ENCODE results near the gene LCN2. TPM values are rescaled to one million over a fixed set of nuclear protein-coding genes. Genes with fewer than 3 reads are reported as not detected.

Gene LCN2
- total RNA-seq, 1 experiment from 2014 or later, result not detected

DNA sequence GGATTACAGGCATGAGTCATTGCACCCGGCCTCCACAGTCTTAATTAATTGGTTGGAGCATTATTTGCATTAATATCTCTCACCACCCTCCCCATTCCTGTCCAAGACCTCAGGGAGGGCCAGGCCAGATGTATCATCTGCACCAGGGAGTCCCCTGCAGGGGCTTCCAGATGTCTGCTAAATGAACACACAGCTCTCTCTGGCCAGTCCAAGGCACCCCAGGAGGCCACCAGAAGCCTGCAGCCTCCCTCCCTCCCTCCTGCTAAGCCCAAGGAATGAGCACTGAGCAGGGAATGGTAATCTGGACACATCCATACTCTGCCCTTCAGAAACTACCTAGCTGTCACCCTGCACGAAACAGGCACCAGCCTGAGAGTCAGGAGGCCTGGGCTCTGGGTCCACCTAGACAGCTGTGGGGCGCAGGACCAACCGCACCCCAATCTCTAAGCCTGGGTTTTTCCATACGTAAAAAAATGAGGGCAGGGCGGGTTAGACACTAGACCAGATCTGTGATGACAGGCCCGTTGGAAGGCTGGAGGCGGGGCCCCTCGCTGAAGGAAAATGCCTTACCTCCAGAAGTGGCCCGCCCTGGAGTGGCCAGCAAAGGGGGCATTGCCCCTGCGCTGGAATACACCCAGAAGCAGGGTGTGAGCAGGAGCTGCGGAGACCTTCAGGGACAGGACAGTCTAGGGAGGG, 33.8 kb downstream of the LCN2 start:
- no peaks in the 10 kb centered on the region for H3K4me1 ChIP-seq (ENCODE audit: insufficient read depth, low read length, poor library complexity, severe bottlenecking)
- H3K4me3 ChIP-seq (ENCODE audit: low read depth, low read length, poor library complexity, severe bottlenecking), result no peak overlapping the region
- TF ChIP-seq EZH2 (IDR thresholded peaks at IDR 0.05; ENCODE audit: borderline replicate concordance, low read depth, low read length, poor library complexity, severe bottlenecking) (no peak), CTCF (conservative IDR thresholded peaks at IDR 0.05; ENCODE audit: low read depth, low read length) (no peak)
- no TSS peak for BruUV-seq (replicated peaks)
- H3K9me3 ChIP-seq (ENCODE audit: low read depth, low read length, poor library complexity, severe bottlenecking), result no peaks in the 10 kb centered on the region
- H3K27ac ChIP-seq (ENCODE audit: low read depth, low read length, poor library complexity, severe bottlenecking), result no peak overlapping the region
- no peaks in the 10 kb centered on the region for H3K27me3 ChIP-seq (replicated peaks; ENCODE audit: insufficient read depth, low read depth, low read length, poor library complexity)
- ChIA-PET CTCF (no interaction called here), POLR2A (ENCODE audit: low non-redundant PET) (no interaction called here)
- intact Hi-C loops (cut with micrococcal nuclease; ENCODE audit: unreplicated experiment), result no loop called here
- DNase-seq (ENCODE audit: low spot score), result no peak
- H3K36me3 ChIP-seq (ENCODE audit: insufficient read depth, low read length, poor library complexity, severe bottlenecking), result peaks cover 41% of the 10 kb centered on the region

DNA sequence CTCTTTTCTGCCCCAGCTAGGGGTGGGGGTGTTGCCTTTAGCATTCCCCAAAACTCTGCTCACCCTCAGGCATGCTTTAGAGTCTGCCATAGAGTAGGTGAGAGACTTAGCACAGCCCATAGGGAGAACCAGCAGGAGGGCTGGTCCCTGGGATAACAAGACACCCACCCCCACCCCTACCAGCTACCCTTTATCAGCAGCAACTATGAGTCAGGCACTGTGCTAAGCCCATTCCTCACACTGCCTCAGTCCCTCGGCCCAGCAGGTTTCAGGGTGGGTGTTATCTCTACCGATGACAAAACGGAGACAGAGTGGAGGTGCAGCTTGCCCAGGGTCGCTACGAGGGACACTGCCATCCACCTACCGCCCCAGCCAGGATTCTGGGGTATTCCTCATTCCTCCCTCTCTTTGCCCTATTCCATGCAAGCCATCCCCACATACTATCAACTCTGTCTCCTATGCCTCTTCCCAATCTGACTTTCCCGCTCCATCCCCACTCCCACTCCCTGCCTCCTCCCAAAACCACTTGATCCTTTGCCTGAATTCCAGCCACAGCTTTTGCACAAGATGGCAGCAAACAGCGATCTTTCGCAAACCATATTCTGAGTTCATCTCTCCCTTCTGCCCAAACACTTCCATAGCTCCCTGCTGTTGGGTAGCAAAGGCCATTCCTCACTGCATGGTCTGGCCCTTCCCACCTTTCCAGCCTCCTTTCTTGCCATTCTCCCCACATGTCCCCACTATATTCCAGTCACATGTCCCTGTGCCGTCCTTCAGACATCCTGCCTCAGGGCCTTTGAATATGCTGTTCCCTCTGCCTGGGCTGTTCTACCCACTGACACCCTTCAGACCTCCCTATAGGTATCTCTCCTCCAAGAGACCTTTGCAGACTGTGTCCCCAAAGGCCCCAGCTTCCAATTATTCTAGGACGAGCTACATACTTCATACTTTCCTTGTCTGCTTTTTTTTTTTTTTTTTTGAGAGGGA, 37.0 kb downstream of the LCN2 start:
- intact Hi-C loops (cut with micrococcal nuclease; ENCODE audit: unreplicated experiment), result no loop called here
- H3K27ac ChIP-seq (ENCODE audit: low read depth, low read length, poor library complexity, severe bottlenecking), result no peak overlapping the region
- ChIA-PET POLR2A (ENCODE audit: low non-redundant PET) (no interaction called here), CTCF (no interaction called here)
- TF ChIP-seq CTCF (conservative IDR thresholded peaks at IDR 0.05; ENCODE audit: low read depth, low read length) (no peak), EZH2 (IDR thresholded peaks at IDR 0.05; ENCODE audit: borderline replicate concordance, low read depth, low read length, poor library complexity, severe bottlenecking) (no peak)
- H3K27me3 ChIP-seq (replicated peaks; ENCODE audit: insufficient read depth, low read depth, low read length, poor library complexity), result no peaks in the 10 kb centered on the region
- BruUV-seq (replicated peaks), result no TSS peak
- H3K36me3 ChIP-seq (ENCODE audit: insufficient read depth, low read length, poor library complexity, severe bottlenecking), result peaks cover 31% of the 10 kb centered on the region
- peaks cover 8% of the 10 kb centered on the region for H3K4me1 ChIP-seq (ENCODE audit: insufficient read depth, low read length, poor library complexity, severe bottlenecking)
- no peak overlapping the region for H3K4me3 ChIP-seq (ENCODE audit: low read depth, low read length, poor library complexity, severe bottlenecking)
- no peaks in the 10 kb centered on the region for H3K9me3 ChIP-seq (ENCODE audit: low read depth, low read length, poor library complexity, severe bottlenecking)
- no peak for DNase-seq (ENCODE audit: low spot score)

- Histone ChIP-seq H3K27me3 (replicated peaks; ENCODE audit: insufficient read depth, low read depth, low read length, poor library complexity) (no peaks in the 10 kb centered on the region), H3K9me3 (ENCODE audit: low read depth, low read length, poor library complexity, severe bottlenecking) (no peaks in the 10 kb centered on the region), H3K36me3 (ENCODE audit: insufficient read depth, low read length, poor library complexity, severe bottlenecking) (peaks cover 31% of the 10 kb centered on the region), H3K4me1 (ENCODE audit: insufficient read depth, low read length, poor library complexity, severe bottlenecking) (peaks cover 16% of the 10 kb centered on the region), H3K27ac (ENCODE audit: low read depth, low read length, poor library complexity, severe bottlenecking) (no peak overlapping the region), H3K4me3 (ENCODE audit: low read depth, low read length, poor library complexity, severe bottlenecking) (no peak overlapping the region)
- POLR2A ChIA-PET (ENCODE audit: low non-redundant PET), result no interaction called here
- CTCF ChIA-PET, result no interaction called here
- BruUV-seq (replicated peaks), result no TSS peak
- intact Hi-C loops (cut with micrococcal nuclease; ENCODE audit: unreplicated experiment), result no loop called here
- TF ChIP-seq CTCF (conservative IDR thresholded peaks at IDR 0.05; ENCODE audit: low read depth, low read length) (no peak), EZH2 (IDR thresholded peaks at IDR 0.05; ENCODE audit: borderline replicate concordance, low read depth, low read length, poor library complexity, severe bottlenecking) (no peak)
- DNase-seq (ENCODE audit: low spot score), result no peak
These were observed 38.1 kb downstream of the LCN2 start for GRCh38 chr9:128187361-128187760.
